HUDEP-2 (cell line): ENCODE data around the gene GPR155.

Experiments used
- DNase-seq, 76 experiments: peaks; one replicate each; lab custom pipeline; 2025; ENCODE audit not compliant: unreplicated experiment in 76 of 76; lab: John Stamatoyannopoulos, UW

GPR155 gene, protein sequence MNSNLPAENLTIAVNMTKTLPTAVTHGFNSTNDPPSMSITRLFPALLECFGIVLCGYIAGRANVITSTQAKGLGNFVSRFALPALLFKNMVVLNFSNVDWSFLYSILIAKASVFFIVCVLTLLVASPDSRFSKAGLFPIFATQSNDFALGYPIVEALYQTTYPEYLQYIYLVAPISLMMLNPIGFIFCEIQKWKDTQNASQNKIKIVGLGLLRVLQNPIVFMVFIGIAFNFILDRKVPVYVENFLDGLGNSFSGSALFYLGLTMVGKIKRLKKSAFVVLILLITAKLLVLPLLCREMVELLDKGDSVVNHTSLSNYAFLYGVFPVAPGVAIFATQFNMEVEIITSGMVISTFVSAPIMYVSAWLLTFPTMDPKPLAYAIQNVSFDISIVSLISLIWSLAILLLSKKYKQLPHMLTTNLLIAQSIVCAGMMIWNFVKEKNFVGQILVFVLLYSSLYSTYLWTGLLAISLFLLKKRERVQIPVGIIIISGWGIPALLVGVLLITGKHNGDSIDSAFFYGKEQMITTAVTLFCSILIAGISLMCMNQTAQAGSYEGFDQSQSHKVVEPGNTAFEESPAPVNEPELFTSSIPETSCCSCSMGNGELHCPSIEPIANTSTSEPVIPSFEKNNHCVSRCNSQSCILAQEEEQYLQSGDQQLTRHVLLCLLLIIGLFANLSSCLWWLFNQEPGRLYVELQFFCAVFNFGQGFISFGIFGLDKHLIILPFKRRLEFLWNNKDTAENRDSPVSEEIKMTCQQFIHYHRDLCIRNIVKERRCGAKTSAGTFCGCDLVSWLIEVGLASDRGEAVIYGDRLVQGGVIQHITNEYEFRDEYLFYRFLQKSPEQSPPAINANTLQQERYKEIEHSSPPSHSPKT

DNA sequence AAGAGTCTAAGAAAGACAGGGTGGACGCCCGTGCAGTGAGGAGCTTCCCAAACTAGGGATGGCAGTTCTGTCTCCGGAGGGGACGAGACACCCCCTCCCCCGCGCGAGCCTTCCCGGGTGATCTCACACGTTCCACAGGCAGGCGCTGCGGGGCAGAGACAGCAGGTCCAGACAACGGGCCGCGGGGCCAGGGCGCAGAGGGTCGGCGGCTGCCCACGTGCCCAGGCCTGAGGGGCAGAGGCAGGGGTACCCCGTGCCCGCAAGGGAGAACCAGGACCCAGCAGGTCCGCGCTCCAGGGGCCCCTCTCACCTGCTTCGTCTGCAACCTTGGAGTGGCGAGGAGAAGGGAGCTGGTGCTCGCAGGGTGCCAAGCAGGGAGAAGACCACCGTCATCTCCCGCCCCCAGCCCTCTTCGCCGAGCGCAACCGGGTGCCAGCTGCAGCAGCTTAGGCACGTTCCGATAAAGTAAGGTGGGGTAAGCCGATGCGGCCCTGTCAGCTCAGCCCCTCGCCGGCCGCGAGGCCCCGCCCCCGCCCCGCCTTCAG is at the start of gene GPR155:
Gene GPR155 (minus strand): TSS at position 467 of the 545 bp plus-strand sequence. CDS start 5,073 bp downstream, outside the sequence.
- DNase-seq: peak in 42 of 76 experiments; percentile 11 to 81 (median 38)

DNA sequence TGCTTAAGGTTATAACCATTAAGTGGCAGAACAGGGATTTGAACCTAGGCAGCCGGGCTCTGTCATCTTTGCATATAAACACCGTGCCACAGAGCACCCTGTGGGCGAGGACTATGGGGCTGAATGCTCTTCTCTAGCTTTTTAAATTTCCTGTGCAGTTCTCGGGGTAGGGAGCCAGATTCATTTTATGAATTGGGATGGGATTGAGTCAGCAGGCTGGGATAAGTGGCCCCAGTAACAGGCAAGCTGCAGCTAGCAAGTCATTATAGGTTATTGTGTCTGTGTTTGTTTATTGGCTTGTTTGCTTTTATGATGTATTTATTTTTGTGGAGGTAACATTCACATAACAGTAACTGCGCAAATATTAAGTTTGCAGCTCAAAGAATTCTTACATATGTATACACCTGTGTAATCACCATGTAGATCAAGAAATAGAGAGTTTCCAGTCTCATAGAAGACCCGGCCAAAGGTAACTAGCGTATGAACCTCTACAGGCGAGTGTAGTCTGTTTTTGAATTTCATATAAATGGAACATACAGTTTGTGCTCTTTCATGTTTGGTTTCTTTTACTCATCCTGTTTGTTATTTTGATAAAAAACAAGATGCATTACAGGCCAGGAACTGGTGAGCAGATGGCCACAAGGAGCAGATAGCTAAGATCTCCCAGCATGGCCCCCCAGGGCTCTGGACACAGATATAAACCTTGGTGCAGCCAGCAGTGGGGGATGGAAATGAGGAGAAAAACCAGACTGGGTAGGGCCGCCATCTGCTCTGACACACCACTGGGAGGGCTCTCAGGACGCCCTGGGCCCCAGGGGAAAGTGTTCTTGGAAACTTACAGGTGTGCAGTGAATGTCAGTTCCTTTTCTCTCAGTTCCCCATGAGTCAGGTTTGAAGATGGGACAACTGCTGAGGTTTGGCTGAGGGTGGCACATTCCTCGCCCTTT is 49.2 kb upstream of the GPR155 start:
- DNase-seq: no peak

DNA sequence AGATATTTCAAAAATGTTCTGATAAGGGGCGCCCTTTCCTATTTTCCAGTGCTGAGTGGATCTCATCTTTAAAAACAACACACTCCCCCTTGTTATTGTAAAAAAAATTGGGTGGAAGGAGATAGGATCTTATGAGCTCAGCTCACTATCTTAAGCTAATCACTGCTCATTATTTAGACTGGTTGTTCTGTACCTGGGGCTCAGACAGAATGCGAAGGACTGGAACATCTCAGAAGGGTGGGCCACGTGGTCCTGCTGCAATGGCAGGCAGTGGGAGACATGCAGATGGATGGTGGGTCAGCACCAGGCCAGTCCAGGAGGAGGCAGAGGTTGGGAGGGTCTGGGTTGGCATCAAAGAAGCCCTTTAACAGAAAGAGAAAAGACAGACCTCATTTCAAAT is 48.3 kb upstream of the GPR155 start:
- no peak for DNase-seq

DNA sequence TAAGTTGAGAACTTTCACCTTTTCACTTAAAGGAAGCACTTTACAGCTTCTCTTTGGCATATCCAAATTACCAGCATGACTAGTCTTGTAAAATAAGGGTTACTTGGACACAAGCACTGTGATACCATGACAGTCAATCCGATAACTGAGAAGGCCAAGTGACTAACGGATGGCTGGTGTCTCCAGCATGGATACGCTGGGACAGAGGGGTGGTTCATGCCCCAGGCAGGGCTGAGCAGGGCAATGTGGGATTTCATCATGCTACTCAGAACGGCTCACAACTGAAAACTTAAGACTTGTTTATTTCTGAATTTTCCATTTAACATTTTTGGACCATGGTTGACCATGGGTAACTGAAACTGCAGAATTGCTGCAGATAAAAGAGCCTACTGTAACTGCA is 43.1 kb upstream of the GPR155 start:
- DNase-seq: no peak

DNA sequence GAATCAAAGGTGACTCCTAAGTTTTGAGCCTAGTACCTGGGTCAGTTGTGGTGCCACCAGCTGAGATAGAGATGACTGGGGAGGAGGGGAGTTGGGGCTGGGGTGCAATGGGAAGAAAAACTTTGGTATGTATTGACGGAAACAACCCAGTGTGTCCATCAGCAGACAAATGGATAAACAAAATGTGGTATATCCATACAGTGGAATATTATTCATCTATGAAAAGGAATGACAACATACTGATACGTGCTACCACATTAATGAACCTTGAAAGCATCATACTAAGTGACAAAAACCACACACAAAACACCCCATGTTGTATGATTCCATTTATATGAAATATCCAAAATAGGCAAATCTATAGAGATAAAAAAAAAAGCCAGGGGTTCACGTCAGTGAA is 41.1 kb upstream of the GPR155 start:
- DNase-seq: no peak

DNA sequence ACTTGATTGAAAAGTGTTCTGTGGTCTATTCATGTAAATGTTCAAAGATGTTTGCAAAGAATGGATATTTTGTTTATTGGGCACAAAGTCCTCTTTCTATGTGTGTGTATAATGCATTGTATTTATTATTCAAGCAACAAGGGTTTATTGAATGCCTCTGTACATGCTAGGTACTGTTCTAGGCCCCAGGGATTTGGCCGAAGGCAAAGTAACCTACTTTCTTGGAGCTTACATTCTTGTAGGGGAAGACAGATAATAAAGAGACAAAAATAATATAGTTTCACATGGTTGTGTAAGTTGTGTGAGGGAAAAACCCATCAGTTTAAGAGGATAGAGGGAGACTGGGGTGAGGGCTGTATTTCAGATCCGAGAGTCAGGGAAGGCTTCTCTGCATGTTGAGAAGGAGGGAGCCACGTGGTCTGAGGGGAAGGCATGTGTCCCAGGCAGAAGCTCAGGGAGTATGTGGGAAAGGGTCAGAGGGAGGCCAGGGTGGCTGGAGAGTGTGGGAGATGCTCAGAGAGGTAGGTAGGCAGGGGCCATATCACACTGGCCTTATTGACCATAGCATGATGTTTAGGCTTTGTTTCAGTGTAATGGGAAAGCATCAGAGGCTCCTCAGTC is 40.4 kb upstream of the GPR155 start:
- no peak for DNase-seq

DNA sequence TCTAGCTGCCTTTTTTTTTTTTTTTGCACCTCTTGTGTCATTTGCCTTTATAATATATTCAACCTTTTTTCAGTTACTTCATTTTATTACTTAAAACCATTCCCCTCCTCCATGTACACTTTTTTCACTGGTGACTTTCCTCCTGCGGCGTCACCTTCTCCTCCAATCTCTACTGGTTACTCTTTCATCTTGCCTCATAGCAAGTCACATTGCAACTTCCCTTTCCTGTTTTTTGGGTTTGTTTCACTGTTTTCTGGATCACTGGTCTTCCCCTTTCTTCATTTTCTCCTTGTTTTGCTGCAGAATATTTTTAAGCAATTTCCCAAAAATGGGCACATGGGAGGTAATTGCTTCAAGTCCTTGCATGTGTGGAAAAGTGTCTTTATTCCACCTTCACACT is 37.7 kb upstream of the GPR155 start:
- no peak for DNase-seq

DNA sequence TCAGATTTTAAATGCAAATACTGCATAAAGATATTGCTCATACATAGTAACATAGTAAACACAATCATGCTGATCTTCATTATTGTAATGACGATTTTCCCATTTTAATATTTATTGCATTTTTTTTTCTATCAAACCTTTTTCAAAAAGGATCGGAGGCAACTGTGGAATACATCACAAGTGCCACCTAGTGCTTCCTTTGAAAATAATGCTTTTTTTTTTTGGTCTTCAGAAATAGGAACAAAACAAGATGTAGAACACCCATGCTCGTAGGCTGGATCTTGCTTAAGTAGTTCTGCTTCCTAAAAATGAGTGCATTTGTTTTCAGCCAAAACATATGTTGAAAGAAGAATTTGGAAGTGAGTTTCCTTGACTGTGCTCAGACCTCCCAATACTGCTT is 35.7 kb upstream of the GPR155 start:
- DNase-seq: peak in 1 of 76 experiments; percentile 14

DNA sequence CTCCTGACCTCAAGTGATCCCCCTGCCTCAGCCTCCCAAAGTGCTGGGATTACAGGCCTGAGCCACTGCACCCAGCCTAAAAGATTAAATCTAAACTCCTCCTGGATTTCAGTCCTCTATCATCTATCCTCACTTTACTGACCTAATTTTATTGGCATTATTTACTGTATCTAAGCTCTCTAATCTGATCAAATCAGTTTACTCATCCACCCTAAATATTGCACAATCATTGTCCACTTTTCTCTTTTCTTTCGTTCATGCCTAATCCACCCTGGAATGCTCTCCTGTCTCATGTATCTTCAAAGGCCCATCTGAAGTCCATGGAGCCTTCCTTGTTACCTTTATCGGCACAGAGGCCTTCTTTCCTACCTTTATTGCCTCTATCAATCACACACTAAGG is 31.6 kb upstream of the GPR155 start:
- no peak for DNase-seq

DNA sequence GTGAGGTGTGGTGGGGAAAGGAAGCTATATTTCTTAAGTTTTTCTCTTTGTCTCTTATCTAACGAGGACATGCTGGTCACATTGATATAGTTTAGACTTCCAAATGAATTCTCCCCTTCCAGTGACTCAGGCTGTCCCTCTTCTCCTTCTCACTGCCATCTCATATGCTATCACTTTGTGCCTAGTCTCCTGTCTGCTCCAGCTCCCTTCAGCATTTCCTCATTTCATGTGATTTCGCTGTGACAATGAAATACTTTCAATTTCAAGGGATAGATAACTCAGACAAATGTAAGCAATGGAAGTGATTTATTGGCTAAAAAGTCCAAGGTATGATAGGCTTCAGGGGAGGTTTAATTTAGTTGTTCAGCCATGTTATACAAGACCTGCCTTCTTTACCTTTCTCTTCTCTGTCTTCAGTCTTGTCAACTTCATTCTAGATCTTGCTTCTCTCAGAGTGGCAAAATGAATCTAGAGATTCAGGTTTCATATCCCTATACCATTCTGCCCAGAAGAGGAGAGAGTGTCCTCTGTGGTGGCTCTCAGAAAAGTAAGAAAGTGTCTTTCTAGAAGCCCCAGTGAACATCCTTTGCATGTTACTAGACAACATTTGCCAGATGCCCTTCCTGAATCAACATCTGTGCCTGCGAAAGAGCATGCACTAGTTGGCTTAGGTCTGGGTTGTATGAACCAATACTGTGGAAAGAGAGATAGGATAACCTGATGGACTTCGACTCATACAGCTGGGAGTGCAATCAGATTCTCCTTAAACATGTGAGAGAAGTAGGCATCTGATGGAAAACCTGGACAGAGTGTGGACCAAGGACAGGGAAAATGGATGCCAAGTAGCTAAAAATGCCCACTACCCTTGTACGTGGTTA is 29.9 kb upstream of the GPR155 start:
- DNase-seq: no peak

DNA sequence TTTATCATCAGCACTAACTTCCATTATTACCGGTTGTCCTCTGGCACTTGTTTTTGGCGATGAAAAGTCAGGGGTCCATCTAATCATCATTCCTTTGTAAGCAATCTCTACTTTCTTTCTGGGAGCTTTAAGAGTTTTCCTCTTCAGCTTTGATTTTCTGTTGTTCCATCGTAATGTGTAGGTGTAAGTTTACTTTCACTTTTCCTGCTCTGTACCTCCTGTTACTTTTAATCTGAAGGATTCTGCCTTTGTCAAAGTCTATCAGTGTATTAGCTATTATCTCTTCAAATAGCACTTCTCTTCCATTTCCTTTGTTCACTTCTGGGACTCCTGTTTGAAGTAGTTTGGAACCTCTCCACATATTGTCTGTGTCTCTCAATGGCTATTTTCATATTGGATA is 25.5 kb upstream of the GPR155 start:
- no peak for DNase-seq

DNA sequence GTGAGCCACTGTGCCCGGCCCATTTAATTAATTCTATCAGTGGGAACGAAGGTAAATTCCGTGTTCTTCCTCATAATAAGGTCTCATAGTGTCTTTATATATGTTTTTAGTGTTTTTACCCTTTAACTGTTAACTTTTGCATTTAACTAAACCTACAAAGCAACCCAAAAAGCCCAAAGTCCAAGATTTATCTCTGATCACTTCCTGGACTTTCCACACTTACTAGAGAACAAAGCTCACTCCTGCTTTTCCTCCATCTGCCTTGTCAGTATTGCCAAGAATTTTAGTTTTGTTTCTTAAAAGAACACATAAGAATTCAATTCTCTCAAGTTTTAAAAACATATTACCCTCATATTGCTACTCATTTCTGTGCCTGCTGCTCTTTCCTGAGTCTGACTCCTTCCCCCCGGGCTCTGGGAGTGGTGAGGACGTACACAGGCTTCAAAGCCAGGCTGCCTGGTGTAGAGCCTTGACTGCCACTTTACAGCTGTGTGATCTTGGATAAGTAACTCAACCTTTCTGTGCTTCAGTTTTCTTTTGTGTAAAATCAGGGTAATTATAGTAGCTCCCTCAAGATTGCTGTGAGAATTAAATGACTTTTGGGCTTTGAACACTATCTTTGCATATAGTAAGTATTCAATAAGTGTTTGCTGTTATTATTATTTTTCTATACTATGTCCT is 24.9 kb upstream of the GPR155 start:
- no peak for DNase-seq

DNA sequence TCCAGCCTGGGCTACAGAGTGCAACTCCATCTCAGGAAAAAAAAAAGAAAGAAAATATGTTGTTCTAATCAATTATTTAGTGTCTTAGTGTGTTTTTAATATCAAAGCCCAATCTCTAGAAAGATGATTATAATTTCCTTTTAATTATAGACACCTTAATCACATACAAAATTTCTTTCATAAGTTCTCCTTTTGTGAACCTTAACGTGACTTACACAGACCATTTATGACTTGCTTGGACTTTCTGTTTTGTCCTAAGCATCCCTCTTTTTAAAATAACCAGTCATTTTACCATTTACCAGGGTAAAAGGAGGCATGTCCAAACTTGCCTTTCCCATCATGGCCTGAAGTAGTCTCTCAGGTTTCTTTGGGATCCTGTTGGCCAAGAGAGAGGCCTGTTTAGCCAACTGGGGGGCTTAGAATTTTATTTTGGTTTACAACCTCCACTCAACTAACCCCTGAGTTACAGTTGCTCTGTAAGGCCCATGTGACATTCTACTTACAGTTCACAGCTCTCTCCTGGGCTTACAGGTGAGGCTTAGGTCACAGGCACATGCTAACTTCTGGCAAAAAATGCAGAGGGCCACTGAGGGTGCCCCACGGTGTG is 23.9 kb upstream of the GPR155 start:
- DNase-seq: no peak

DNA sequence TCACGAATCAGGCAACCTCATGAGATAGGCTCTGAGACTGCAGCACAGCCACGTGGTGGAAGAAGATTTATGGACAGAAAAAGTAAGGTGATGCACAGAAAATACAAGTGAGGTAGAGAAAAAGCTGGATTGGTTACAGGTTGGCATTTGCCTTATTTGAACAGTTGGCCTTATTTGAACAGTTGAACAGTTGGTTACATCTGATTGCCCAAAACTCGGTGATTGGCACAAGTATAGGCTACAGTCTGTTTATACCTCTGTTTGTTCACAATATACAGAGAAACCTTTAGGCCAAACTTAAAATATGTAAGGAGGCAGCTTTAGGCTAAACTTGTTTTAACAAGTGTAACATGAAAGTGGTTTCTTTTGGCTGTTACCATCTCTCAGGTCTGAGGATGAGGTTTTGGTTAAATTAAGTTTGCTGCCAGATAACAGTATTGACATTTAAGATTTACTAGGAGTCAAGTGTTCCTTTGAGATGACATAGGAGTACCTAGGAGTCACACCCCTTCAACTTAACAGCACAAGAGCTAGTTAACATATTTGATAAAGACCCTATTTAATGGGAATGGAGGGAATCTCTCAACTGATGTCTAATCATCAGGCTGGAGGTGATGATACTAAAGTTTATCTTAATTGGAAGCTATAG is 16.5 kb upstream of the GPR155 start:
- DNase-seq: no peak

DNA sequence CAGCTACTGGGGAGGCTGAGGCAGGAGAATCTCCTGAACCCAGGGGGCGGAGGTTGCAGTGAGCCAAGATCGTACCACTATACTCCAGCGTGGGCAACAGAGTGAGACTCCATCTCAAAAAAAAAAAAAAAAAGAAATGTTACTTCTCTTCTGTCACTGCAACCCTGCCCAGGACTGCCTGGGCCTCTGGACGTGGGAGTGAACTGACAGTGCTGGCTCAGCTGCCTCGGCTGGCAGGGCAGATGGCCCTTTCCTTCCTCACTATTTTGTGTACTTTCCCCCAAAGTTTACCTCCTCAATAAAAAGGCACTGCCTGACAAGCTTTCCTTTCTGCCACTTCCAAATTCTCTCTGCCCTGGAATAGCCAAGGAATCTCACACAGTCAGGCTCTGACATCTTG is 12.5 kb upstream of the GPR155 start:
- no peak for DNase-seq

DNA sequence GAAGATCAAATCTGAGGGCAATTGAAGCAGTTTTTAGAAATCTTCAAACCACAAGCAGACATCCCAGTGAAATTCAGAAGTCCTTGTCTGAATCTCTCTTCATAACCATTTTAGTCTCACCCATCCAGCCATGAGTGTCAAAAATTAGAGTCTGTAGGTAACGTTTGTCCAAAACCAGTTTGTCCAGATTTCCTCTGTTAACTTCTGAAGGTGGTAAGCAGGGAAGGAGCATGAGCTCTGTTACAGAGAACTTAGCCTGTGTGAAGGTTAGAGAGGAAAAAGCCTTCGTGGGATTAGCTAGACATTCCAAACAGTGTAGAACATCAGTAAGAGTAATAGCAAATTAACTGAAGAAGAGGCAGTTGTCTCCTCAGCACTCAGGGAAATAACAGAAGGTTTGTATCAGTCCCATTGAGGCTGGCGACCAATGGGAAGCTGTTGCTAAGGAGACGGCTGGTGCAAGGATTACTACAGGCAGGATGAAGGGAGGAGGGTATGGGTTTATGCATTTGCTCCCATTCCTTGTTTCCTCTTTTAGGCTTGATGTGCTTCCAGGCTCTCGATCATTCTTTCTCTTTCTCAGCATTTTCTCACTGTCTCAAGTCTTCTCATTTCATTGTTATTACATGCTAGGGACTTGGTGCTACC is 8.7 kb upstream of the GPR155 start:
- no peak for DNase-seq
